Liver (tissue), 9 donors: ENCODE data around the gene C20orf202. TPM values are rescaled to one million over a fixed set of nuclear protein-coding genes. Genes with fewer than 3 reads are reported as not detected.

Source experiments
- DNase-seq: peaks from one replicate; pipeline ENCODE4 v3.0.0-alpha.2; 2017; ENCODE audit warnings: low spot score
- H3K27ac ChIP-seq, 2 donors: one replicate each; pipeline ENCODE4 v1.7.0; 2013; ENCODE audit warnings: inconsistent platforms in 2 of 2, low read length in 2 of 2, control low read depth in 1 of 2, low read depth in 1 of 2, mild to moderate bottlenecking in 1 of 2
- H3K27me3 ChIP-seq, 4 donors: one replicate each; pipeline versions ENCODE4 v1.6.1 to v1.7.0; 2013; ENCODE audit warnings: low read length in 3 of 4, inconsistent platforms in 1 of 4, mild to moderate bottlenecking in 1 of 4, moderate library complexity in 1 of 4; ENCODE audit not compliant: control insufficient read depth in 4 of 4, insufficient read depth in 4 of 4
- H3K36me3 ChIP-seq, 4 donors: one replicate each; pipeline versions ENCODE4 v1.6.1 to v1.7.0; 2013; ENCODE audit warnings: low read length in 3 of 4, mild to moderate bottlenecking in 3 of 4, low read depth in 1 of 4, moderate library complexity in 1 of 4; ENCODE audit not compliant: control insufficient read depth in 4 of 4, insufficient read depth in 3 of 4
- H3K4me1 ChIP-seq, 4 donors: one replicate each; pipeline versions ENCODE4 v1.6.1 to v1.7.0; 2013; ENCODE audit warnings: low read length in 3 of 4, mild to moderate bottlenecking in 3 of 4, moderate library complexity in 1 of 4; ENCODE audit not compliant: control insufficient read depth in 4 of 4, insufficient read depth in 4 of 4
- H3K4me3 ChIP-seq, 3 donors: one replicate each; pipeline versions ENCODE4 v1.6.1 to v1.7.0; 2013; ENCODE audit warnings: low read length in 3 of 3, control low read depth in 1 of 3, low read depth in 1 of 3, mild to moderate bottlenecking in 1 of 3
- H3K9ac ChIP-seq, 2 donors: one replicate each; pipeline ENCODE4 v1.7.0; 2013; ENCODE audit warnings: low read length in 2 of 2, mild to moderate bottlenecking in 2 of 2, moderate library complexity in 2 of 2, control low read depth in 1 of 2, low read depth in 1 of 2
- H3K9me3 ChIP-seq, 4 donors: one replicate each; pipeline versions ENCODE4 v1.6.1 to v1.7.0; 2013; ENCODE audit warnings: low read length in 3 of 4; ENCODE audit not compliant: control insufficient read depth in 4 of 4
- ATF3 ChIP-seq: IDR thresholded peaks from 2 replicates; pipeline ENCODE4 v1.6.1; 2016; ENCODE audit warnings: antibody characterized with exemption
- CTCF ChIP-seq: fragments of 150-350 bp; IDR thresholded peaks from 2 replicates; pipeline ENCODE4 v1.5.1; 2017; ENCODE audit warnings: improper control_type of control experiment, low read depth, low read length; ENCODE audit not compliant: missing input control
- EGR1 ChIP-seq, 2 donors: IDR thresholded peaks; 2 replicates each; pipeline ENCODE4 v1.6.1; 2016 to 2018; ENCODE audit warnings: antibody characterized with exemption in 2 of 2, low read depth in 2 of 2
- FOXA1 ChIP-seq: IDR thresholded peaks from 2 replicates; pipeline ENCODE4 v1.6.1; 2016; ENCODE audit warnings: antibody characterized with exemption
- FOXA2 ChIP-seq: IDR thresholded peaks from 2 replicates; pipeline ENCODE4 v1.6.1; 2016; ENCODE audit warnings: antibody characterized with exemption
- GABPA ChIP-seq, 2 donors: IDR thresholded peaks in 1 of 2; conservative IDR thresholded peaks in 1 of 2; 2 replicates each; pipeline ENCODE4 v1.6.1; 2016; ENCODE audit warnings: antibody characterized with exemption in 2 of 2, mild to moderate bottlenecking in 1 of 2, moderate library complexity in 1 of 2
- HNF4A ChIP-seq, 2 donors: conservative IDR thresholded peaks; 2 replicates each; pipeline ENCODE4 v1.6.1; 2016; ENCODE audit warnings: antibody characterized with exemption in 2 of 2, mild to moderate bottlenecking in 2 of 2
- HNF4G ChIP-seq: IDR thresholded peaks from 2 replicates; pipeline ENCODE4 v1.6.1; 2016; ENCODE audit warnings: antibody characterized with exemption
- JUND ChIP-seq, 2 donors: IDR thresholded peaks; 2 replicates each; pipeline ENCODE4 v1.6.1; 2016; ENCODE audit warnings: antibody characterized with exemption in 2 of 2
- NR2F2 ChIP-seq: IDR thresholded peaks from 2 replicates; pipeline ENCODE4 v1.6.1; 2016; ENCODE audit warnings: antibody characterized with exemption
- REST ChIP-seq: IDR thresholded peaks from 2 replicates; pipeline ENCODE4 v1.6.1; 2016; ENCODE audit warnings: antibody characterized with exemption, mild to moderate bottlenecking
- RXRA ChIP-seq, 2 donors: IDR thresholded peaks; 2 replicates each; pipeline ENCODE4 v1.6.1; 2017 to 2018; ENCODE audit warnings: antibody characterized with exemption in 2 of 2, mild to moderate bottlenecking in 1 of 2
- SP1 ChIP-seq: IDR thresholded peaks from 2 replicates; pipeline ENCODE4 v1.6.1; 2018; ENCODE audit warnings: antibody characterized with exemption, mild to moderate bottlenecking
- YY1 ChIP-seq: IDR thresholded peaks from 2 replicates; pipeline ENCODE4 v1.6.1; 2016; ENCODE audit warnings: antibody characterized with exemption, mild to moderate bottlenecking
- ZBTB33 ChIP-seq: IDR thresholded peaks from 2 replicates; pipeline ENCODE4 v1.6.1; 2016; ENCODE audit warnings: antibody characterized with exemption
- WGBS: extraction: QIAGEN DNeasy Blood & Tissue Kit; methylation state at CpG from one replicate; pipeline ENCODE4 v1.1.7; 2013; 5-methylcytosine and 5-hydroxymethylcytosine counted together
- polyA plus RNA-seq, 2 donors: library from polyadenylated mRNA; stranded (reverse) in 1 of 2; unstranded in 1 of 2; fragments of 200-250 nt in 1 of 2; fragments of >200 nt in 1 of 2; fragmentation: Nextera tagmentation in 1 of 2; extraction: Ambion mirVana in 1 of 2; gene quantifications; one replicate each; pipeline versions ENCODE4 v1.2.1 to v1.2.3, GENCODE V29; 2013 to 2015
- total RNA-seq, 2 donors: library from RNA; depleted of rRNA; stranded (reverse); fragments of >200 nt; gene quantifications; one replicate each; pipeline ENCODE4 v1.2.3, GENCODE V29; 2014
- donor health status: healthy.
- donor health status: healthy.
- donor health status: healthy.
- donor health status: healthy.
- donor health status: healthy.

The C20orf202 gene
- total and polyA plus RNA-seq, 4 donors = 0.07 to 0.42 (median 0.12) TPM

DNA sequence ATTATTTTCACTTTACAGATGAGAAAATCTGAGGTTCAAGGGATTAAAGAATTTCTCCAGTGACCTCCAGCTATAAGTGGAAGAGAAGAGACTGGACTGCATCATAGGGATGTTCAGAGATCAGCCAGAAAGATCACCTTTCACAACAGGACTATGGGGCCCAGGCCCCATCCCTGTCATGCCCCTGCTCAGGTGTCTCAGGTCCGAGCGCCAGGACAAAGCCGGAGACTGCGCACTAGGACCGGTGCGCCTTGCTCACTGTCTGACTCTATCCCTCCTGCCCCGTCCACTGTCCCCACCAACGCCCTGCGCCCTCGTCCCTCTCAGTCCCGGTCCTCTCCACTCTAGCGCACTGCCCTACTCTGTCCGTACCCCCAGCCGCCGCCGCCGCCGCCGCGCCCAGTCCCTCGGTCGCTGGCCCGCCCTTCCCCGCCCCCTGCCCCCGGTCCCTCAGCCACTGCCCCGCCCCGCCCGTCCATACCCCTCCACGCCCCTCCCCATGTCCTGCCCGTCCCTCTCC lies 22.1 kb downstream of the C20orf202 start:
- 4% methylated on average over 30 of the region's 30 CpGs for WGBS
- Histone ChIP-seq H3K27me3 (peaks cover 0 to 8% (median 0%) of the 10 kb centered on the region in 4 donors), H3K36me3 (no peaks in the 10 kb centered on the region), H3K4me3 (peak overlapping the region in 2 of 3 donors; percentile 19 to 74), H3K9me3 (no peaks in the 10 kb centered on the region), H3K27ac (no peak overlapping the region), H3K4me1 (peaks cover 3 to 10% (median 7%) of the 10 kb centered on the region in 4 donors), H3K9ac (no peak overlapping the region)
- no peak for DNase-seq
- no peak for TF ChIP-seq JUND (IDR thresholded peaks at IDR 0.05)
- no peak for TF ChIP-seq GABPA (IDR thresholded peaks at IDR 0.05 in 1 of 2, conservative IDR thresholded peaks at IDR 0.05 in 1 of 2)
- TF ChIP-seq HNF4G = no peak
- no peak for TF ChIP-seq SP1
- no peak for TF ChIP-seq EGR1 (IDR thresholded peaks at IDR 0.05; ENCODE audit: low read depth in 2 of 2)
- TF ChIP-seq ATF3 = no peak
- TF ChIP-seq CTCF = no peak
- TF ChIP-seq NR2F2 = no peak
- TF ChIP-seq RXRA (IDR thresholded peaks at IDR 0.05) = no peak
- no peak for TF ChIP-seq ZBTB33
- no peak for TF ChIP-seq FOXA1

- 3% methylated on average over 88 of the region's 88 CpGs for WGBS
- H3K4me3 ChIP-seq = peak within 1 kb of the TSS; percentile 46 to 74 (median 69)
- no peak for TF ChIP-seq FOXA2
- TF ChIP-seq RXRA (IDR thresholded peaks at IDR 0.05) = no peak
- TF ChIP-seq YY1 = no peak
- no peak for TF ChIP-seq ZBTB33
- TF ChIP-seq NR2F2 = no peak
- no peak for TF ChIP-seq ATF3
- TF ChIP-seq REST = no peak
- TF ChIP-seq SP1 = no peak
- no peak for TF ChIP-seq GABPA (IDR thresholded peaks at IDR 0.05 in 1 of 2, conservative IDR thresholded peaks at IDR 0.05 in 1 of 2)
- no peak for TF ChIP-seq HNF4G
- no peak for TF ChIP-seq CTCF
- no peak for TF ChIP-seq FOXA1
- no peak for TF ChIP-seq HNF4A (conservative IDR thresholded peaks at IDR 0.05)
- no peak for TF ChIP-seq JUND (IDR thresholded peaks at IDR 0.05)
- TF ChIP-seq EGR1 (IDR thresholded peaks at IDR 0.05; ENCODE audit: low read depth in 2 of 2) = no peak
- H3K9me3 ChIP-seq = no peaks in the 10 kb centered on the region
- H3K36me3 ChIP-seq = no peaks in the 10 kb centered on the region
- H3K27me3 ChIP-seq = peaks cover 0 to 8% (median 0%) of the 10 kb centered on the region in 4 donors
- no peak within 1 kb of the TSS for H3K9ac ChIP-seq
- DNase-seq = peak; percentile 93
- H3K27ac ChIP-seq = no peak within 1 kb of the TSS
- H3K4me1 ChIP-seq = peaks cover 3 to 10% (median 7%) of the 10 kb centered on the region in 4 donors
These were observed 22.8 kb downstream of the C20orf202 start, which contains the start of gene RAD21L1 for GRCh38 chr20:1225783-1226654. Gene RAD21L1, plus strand, starts transcription at chr20:1226044. Its CDS starts 2,410 bp downstream, at chr20:1228454.
